ENCODE results near the gene IGSF22.

DNA sequence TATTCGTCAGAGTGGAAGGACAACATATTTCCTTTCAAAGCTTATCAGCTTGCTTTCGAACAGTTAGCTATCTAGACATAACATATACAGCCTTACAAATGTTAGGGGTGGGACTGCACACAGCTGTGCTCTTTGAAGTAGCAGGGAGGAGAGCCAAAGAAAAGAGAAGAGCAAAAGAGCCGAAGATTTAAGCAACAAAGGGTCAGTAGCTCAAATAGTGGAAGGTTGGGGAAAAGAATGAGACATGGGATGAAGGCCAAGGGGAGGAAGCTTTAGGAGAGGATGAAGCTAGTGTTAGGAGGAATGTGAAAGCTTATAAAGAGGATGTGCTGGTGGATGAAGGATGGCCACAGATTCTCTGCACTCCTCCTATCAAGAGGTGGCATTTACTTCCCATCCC, 31.8 kb upstream of the IGSF22 start:
- TF ChIP-seq, protein P1, sequence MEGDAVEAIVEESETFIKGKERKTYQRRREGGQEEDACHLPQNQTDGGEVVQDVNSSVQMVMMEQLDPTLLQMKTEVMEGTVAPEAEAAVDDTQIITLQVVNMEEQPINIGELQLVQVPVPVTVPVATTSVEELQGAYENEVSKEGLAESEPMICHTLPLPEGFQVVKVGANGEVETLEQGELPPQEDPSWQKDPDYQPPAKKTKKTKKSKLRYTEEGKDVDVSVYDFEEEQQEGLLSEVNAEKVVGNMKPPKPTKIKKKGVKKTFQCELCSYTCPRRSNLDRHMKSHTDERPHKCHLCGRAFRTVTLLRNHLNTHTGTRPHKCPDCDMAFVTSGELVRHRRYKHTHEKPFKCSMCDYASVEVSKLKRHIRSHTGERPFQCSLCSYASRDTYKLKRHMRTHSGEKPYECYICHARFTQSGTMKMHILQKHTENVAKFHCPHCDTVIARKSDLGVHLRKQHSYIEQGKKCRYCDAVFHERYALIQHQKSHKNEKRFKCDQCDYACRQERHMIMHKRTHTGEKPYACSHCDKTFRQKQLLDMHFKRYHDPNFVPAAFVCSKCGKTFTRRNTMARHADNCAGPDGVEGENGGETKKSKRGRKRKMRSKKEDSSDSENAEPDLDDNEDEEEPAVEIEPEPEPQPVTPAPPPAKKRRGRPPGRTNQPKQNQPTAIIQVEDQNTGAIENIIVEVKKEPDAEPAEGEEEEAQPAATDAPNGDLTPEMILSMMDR (optimal IDR thresholded peaks at IDR 0.05 in 1 of 3, IDR thresholded peaks at IDR 0.05 in 1 of 3, conservative IDR thresholded peaks at IDR 0.05 in 1 of 3; ENCODE audit: extremely low read depth in 1 of 3, insufficient read depth in 2 of 3, low read length in 3 of 3) = no peak
- no peak for TF ChIP-seq EZH2 (IDR thresholded peaks at IDR 0.05; ENCODE audit: low read length)
